ENCODE results near the gene ECT2L. TPM values are rescaled to one million over a fixed set of nuclear protein-coding genes. Genes with fewer than 3 reads are reported as not detected.

Gene ECT2L
- total RNA-seq, 1 experiment from 2014 or later, result not detected

- TF ChIP-seq CBX3 (IDR thresholded peaks at IDR 0.05; ENCODE audit: low read depth), result no peak
Observed at GRCh38 chr6:138849791-138850190, 53.9 kb downstream of the ECT2L start (continued).

- Histone ChIP-seq H4K20me1 (ENCODE audit: insufficient read depth) (no peaks in the 10 kb centered on the region), H3K4me2 (ENCODE audit: low read length) (no peak overlapping the region), H3K27me3 (ENCODE audit: insufficient read depth, low read length) (no peaks in the 10 kb centered on the region), H3K79me2 (ENCODE audit: insufficient read depth, low read length) (no peaks in the 10 kb centered on the region), H2AFZ (ENCODE audit: low read depth, low read length, poor library complexity, severe bottlenecking) (no peak overlapping the region), H3K36me3 (ENCODE audit: control insufficient read depth in 1 of 2, insufficient read depth in 2 of 2, low read length in 2 of 2) (no peaks in the 10 kb centered on the region), H3K9me2 (ENCODE audit: insufficient read depth) (no peaks in the 10 kb centered on the region), H3K4me1 (ENCODE audit: control insufficient read depth in 1 of 2, insufficient read depth in 2 of 2, low read length in 2 of 2) (no peaks in the 10 kb centered on the region), H3K27ac (ENCODE audit: low read depth, low read length) (no peak overlapping the region), H3K4me3 (replicated peaks in 1 of 2; ENCODE audit: low read depth in 1 of 2, low read length in 2 of 2) (no peak overlapping the region), H3K9ac (ENCODE audit: low read length) (no peak overlapping the region), H3K9me3 (ENCODE audit: control insufficient read depth in 1 of 2, insufficient read depth in 1 of 2, low read depth in 1 of 2, low read length in 2 of 2) (no peaks in the 10 kb centered on the region)
- ATAC-seq, result no peak
- RAD21 ChIA-PET (ENCODE audit: low non-redundant PET in 1 of 2, low total read pairs in 2 of 2, uncharacterized antibody in 2 of 2, unreplicated experiment in 2 of 2), result no interaction called here
- no peak for DNase-seq (ENCODE audit: low read depth, low spot score)
- BruUV-seq (replicated peaks), result no TSS peak
- no peak for TF ChIP-seq ATF3 (IDR thresholded peaks at IDR 0.05)
- POLR2A ChIA-PET, result no interaction called here
- intact Hi-C loops (cut with micrococcal nuclease), result no loop called here
- CTCF ChIA-PET, result no interaction called here
Observed at GRCh38 chr6:138856654-138857053, 60.8 kb downstream of the ECT2L start.

- Histone ChIP-seq H3K4me3 (replicated peaks in 1 of 2; ENCODE audit: low read depth in 1 of 2, low read length in 2 of 2) (no peak overlapping the region), H3K27ac (ENCODE audit: low read depth, low read length) (no peak overlapping the region), H2AFZ (ENCODE audit: low read depth, low read length, poor library complexity, severe bottlenecking) (no peak overlapping the region), H3K9ac (ENCODE audit: low read length) (no peak overlapping the region), H3K4me2 (ENCODE audit: low read length) (no peak overlapping the region), H4K20me1 (ENCODE audit: insufficient read depth) (no peaks in the 10 kb centered on the region), H3K36me3 (ENCODE audit: control insufficient read depth in 1 of 2, insufficient read depth in 2 of 2, low read length in 2 of 2) (no peaks in the 10 kb centered on the region), H3K9me3 (ENCODE audit: control insufficient read depth in 1 of 2, insufficient read depth in 1 of 2, low read depth in 1 of 2, low read length in 2 of 2) (no peaks in the 10 kb centered on the region), H3K4me1 (ENCODE audit: control insufficient read depth in 1 of 2, insufficient read depth in 2 of 2, low read length in 2 of 2) (no peaks in the 10 kb centered on the region), H3K79me2 (ENCODE audit: insufficient read depth, low read length) (no peaks in the 10 kb centered on the region), H3K27me3 (ENCODE audit: insufficient read depth, low read length) (no peaks in the 10 kb centered on the region), H3K9me2 (ENCODE audit: insufficient read depth) (no peaks in the 10 kb centered on the region)
- ATAC-seq (no peak), DNase-seq (ENCODE audit: low read depth, low spot score) (no peak)
- ChIA-PET RAD21 (ENCODE audit: low non-redundant PET in 1 of 2, low total read pairs in 2 of 2, uncharacterized antibody in 2 of 2, unreplicated experiment in 2 of 2) (no interaction called here), POLR2A (no interaction called here), CTCF (no interaction called here)
- TF ChIP-seq FOSL1 (IDR thresholded peaks at IDR 0.05; ENCODE audit: low read depth) (no peak), ZBTB33 (IDR thresholded peaks at IDR 0.05; ENCODE audit: extremely low read depth, insufficient replicate concordance, low read length) (no peak), ZNF274 (IDR thresholded peaks at IDR 0.05; ENCODE audit: low read depth, low read length) (no peak)
- no TSS peak for BruUV-seq (replicated peaks)
- intact Hi-C loops (cut with micrococcal nuclease), result no loop called here
Observed at GRCh38 chr6:138857775-138858174, 61.9 kb downstream of the ECT2L start.
